Vagina (tissue), 2 donors: ENCODE measurements around the gene CDCA3. TPM values are rescaled to one million over a fixed set of nuclear protein-coding genes. Genes with fewer than 3 reads are reported as not detected.

Experiments
- DNase-seq, 2 donors: peaks; one replicate each; pipeline ENCODE4 v3.0.0-alpha.2; 2017; ENCODE audit errors: extremely low spot score in 2 of 2
- H3K27ac ChIP-seq: fragments of 200-600 bp; sonication (generic); one replicate; pipeline ENCODE4 v1.5.1; 2019
- H3K27me3 ChIP-seq: fragments of 200-600 bp; sonication (generic); one replicate; pipeline ENCODE4 v1.5.1; 2019
- H3K36me3 ChIP-seq, 2 donors: fragments of 200-600 bp; sonication (generic); one replicate each; pipeline ENCODE4 v1.5.1; 2017 to 2019
- H3K4me1 ChIP-seq: fragments of 200-600 bp; sonication (generic); one replicate; pipeline ENCODE4 v1.5.1; 2019
- H3K4me3 ChIP-seq, 2 donors: fragments of 200-600 bp; sonication (generic); 1 replicate in 1 of 2; 2 replicates in 1 of 2; pipeline ENCODE4 v1.5.1; 2016 to 2019
- H3K9me3 ChIP-seq: fragments of 200-600 bp; sonication (generic); one replicate; pipeline ENCODE4 v1.5.1; 2019
- POLR2A ChIP-seq, 2 donors: fragments of 450-650 bp; IDR thresholded peaks; one replicate each; pipeline ENCODE4 v1.6.1; 2017; ENCODE audit warnings: antibody characterized with exemption in 2 of 2, mild to moderate bottlenecking in 2 of 2, moderate library complexity in 2 of 2
- POLR2AphosphoS5 ChIP-seq, 2 donors: sonication (generic); formaldehyde crosslinking; IDR thresholded peaks; one replicate each; pipeline ENCODE4 v1.9.0; 2017; ENCODE audit warnings: antibody characterized with exemption in 2 of 2, mild to moderate bottlenecking in 2 of 2, low read depth in 1 of 2; ENCODE audit not compliant: insufficient read depth in 1 of 2
- intact Hi-C: fragments of 100-400 bp; cut with DNase I; formaldehyde crosslinking; loops from one replicate; pipeline ENCODE4 v1.15.1; 2023
- total RNA-seq: library from RNA; depleted of rRNA; stranded (reverse); fragments of >200 nt; gene quantifications from one replicate; pipeline ENCODE4 v1.2.3, GENCODE V29; 2016
- TF ChIP-seq, protein P1 (sequence below), 3 experiments: fragments of 450-650 bp in 2 of 3; fragments of 200-600 bp in 1 of 3; sonication (generic) in 1 of 3; IDR thresholded peaks; one replicate each; pipeline ENCODE4 v1.5.1; 2017 to 2019; ENCODE audit warnings: antibody characterized with exemption in 3 of 3, mild to moderate bottlenecking in 2 of 3, moderate library complexity in 2 of 3

CDCA3 gene
- total RNA-seq, 1 donor from 2014 or later = 8.6 TPM

GRCh38 chr12:6827982-6828780 lies 22.9 kb downstream of the CDCA3 start, which contains the start of gene P3H3:
Gene P3H3 (plus strand): TSS chr12:6828407. CDS start chr12:6828441, 34 bp downstream.
- Histone ChIP-seq H3K27me3 (no peaks in the 10 kb centered on the region), H3K27ac (peak within 1 kb of the TSS; percentile 92), H3K9me3 (no peaks in the 10 kb centered on the region), H3K36me3 (no peaks in the 10 kb centered on the region), H3K4me1 (peaks cover 43% of the 10 kb centered on the region), H3K4me3 (peak within 1 kb of the TSS; percentile 90)
- intact Hi-C loops = loop anchor here (2.0 to 5.0 kb wide), 4 partner anchors 49 to 211 kb away; partner anchors contain the start of genes MLF2 and PTMS
- peak in 1 of 2 donors; percentile 7 for TF ChIP-seq POLR2A (IDR thresholded peaks at IDR 0.05)
- no peak for TF ChIP-seq POLR2AphosphoS5 (IDR thresholded peaks at IDR 0.05; ENCODE audit: insufficient read depth in 1 of 2, low read depth in 1 of 2)
- no peak for DNase-seq

DNA sequence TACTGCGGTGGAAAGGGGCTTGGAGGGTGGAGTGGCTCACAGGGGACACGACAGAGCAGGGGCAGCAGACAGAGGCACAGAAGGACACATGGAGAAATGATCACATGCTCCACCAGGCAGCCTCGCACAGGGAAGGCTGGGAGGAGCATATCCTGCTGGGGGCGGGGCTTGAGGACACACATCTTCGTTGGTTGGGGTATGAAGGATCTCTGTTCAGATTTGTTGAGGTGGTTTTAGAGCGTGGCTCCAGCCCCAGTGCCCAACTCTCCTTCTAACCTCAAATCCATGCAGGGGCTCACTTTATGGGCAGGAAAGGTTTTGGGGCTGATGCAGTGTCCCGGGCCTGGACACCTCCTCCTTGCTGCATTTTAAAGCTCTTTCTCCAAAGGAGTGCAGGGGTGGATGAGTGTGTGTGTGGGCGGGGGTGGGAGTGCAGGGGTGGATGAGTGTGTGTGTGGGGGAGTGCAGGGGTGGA lies 23.6 kb downstream of the CDCA3 start:
- peak in 1 of 2 donors; percentile 95 for DNase-seq
- TF ChIP-seq POLR2A (IDR thresholded peaks at IDR 0.05) (no peak), POLR2AphosphoS5 (IDR thresholded peaks at IDR 0.05; ENCODE audit: insufficient read depth in 1 of 2, low read depth in 1 of 2) (peak; percentile 41 to 68)
- TF ChIP-seq, protein P1, sequence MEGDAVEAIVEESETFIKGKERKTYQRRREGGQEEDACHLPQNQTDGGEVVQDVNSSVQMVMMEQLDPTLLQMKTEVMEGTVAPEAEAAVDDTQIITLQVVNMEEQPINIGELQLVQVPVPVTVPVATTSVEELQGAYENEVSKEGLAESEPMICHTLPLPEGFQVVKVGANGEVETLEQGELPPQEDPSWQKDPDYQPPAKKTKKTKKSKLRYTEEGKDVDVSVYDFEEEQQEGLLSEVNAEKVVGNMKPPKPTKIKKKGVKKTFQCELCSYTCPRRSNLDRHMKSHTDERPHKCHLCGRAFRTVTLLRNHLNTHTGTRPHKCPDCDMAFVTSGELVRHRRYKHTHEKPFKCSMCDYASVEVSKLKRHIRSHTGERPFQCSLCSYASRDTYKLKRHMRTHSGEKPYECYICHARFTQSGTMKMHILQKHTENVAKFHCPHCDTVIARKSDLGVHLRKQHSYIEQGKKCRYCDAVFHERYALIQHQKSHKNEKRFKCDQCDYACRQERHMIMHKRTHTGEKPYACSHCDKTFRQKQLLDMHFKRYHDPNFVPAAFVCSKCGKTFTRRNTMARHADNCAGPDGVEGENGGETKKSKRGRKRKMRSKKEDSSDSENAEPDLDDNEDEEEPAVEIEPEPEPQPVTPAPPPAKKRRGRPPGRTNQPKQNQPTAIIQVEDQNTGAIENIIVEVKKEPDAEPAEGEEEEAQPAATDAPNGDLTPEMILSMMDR (IDR thresholded peaks at IDR 0.05) = no peak
- Histone ChIP-seq H3K4me3 (peak overlapping the region; percentile 90), H3K9me3 (no peaks in the 10 kb centered on the region), H3K4me1 (peaks cover 45% of the 10 kb centered on the region), H3K36me3 (no peaks in the 10 kb centered on the region), H3K27me3 (no peaks in the 10 kb centered on the region), H3K27ac (peak overlapping the region; percentile 92)
- intact Hi-C loops = loop anchor here (2.0 to 5.0 kb wide), 4 partner anchors 49 to 210 kb away; partner anchors contain the start of genes MLF2 and PTMS

DNA sequence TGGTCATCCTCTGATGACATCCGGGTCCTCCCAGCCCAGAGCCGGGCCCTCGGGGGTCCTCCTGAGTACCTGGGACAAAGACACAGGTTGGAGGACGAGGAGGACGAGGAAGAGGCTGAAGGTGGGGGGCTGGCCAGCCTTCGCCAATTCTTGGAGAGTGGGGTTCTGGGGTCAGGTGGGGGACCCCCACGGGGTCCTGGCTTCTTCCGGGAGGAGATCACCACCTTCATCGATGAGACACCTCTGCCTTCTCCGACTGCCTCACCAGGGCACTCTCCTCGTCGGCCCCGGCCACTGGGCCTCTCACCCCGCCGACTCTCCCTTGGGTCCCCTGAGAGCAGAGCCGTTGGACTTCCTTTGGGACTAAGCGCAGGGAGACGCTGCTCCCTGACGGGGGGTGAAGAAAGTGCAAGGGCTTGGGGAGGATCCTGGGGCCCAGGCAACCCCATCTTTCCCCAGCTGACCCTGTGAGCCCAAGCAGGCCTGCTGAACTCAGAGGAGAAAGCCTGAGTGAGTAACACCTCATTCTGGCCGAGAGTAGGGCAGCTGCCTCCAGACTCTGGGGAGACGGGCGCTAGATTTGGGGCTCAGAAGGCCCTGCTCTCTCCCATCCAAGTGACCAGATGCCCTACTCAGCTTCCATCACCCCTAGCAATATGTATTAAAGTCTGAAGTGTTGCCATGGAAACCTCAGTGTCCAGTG lies 24.2 kb downstream of the CDCA3 start:
- Histone ChIP-seq H3K4me1 (peaks cover 51% of the 10 kb centered on the region), H3K36me3 (no peaks in the 10 kb centered on the region), H3K4me3 (peak overlapping the region in 1 of 2 donors; percentile 90), H3K27me3 (no peaks in the 10 kb centered on the region), H3K27ac (peak overlapping the region; percentile 92), H3K9me3 (no peaks in the 10 kb centered on the region)
- TF ChIP-seq, protein P1 (IDR thresholded peaks at IDR 0.05) = no peak
- TF ChIP-seq POLR2AphosphoS5 (IDR thresholded peaks at IDR 0.05; ENCODE audit: insufficient read depth in 1 of 2, low read depth in 1 of 2) (no peak), POLR2A (IDR thresholded peaks at IDR 0.05) (no peak)
- intact Hi-C loops = loop anchor here (2.0 to 5.0 kb wide), 4 partner anchors 48 to 210 kb away; partner anchors contain the start of genes MLF2 and PTMS
- DNase-seq = no peak

GRCh38 chr12:6826125-6826733 lies 24.9 kb downstream of the CDCA3 start:
- DNase-seq = no peak
- Histone ChIP-seq H3K9me3 (no peaks in the 10 kb centered on the region), H3K4me3 (no peak overlapping the region), H3K27me3 (no peaks in the 10 kb centered on the region), H3K4me1 (peaks cover 58% of the 10 kb centered on the region), H3K36me3 (no peaks in the 10 kb centered on the region), H3K27ac (peak overlapping the region; percentile 92)
- TF ChIP-seq POLR2A (IDR thresholded peaks at IDR 0.05) = no peak
- TF ChIP-seq, protein P1 (IDR thresholded peaks at IDR 0.05) = no peak
- intact Hi-C loops = loop anchor here (2.0 to 5.0 kb wide), 4 partner anchors 47 to 209 kb away; partner anchors contain the start of genes MLF2 and PTMS
